NT2/D1 (cell line): ENCODE results near the gene ZNF41.

Source experiments
- SUZ12 ChIP-seq: IDR thresholded peaks from 2 replicates; pipeline ENCODE4 v1.6.1; 2011; ENCODE audit not compliant: insufficient read length, insufficient read depth; ENCODE audit errors: extremely low read depth
- YY1 ChIP-seq: IDR thresholded peaks from 2 replicates; pipeline ENCODE4 v1.6.1; 2011; ENCODE audit not compliant: insufficient read length, insufficient read depth
- ZNF274 ChIP-seq: IDR thresholded peaks from 2 replicates; pipeline ENCODE4 v1.6.1; 2011; ENCODE audit warnings: mild to moderate bottlenecking, low read depth, low read length

GRCh38 chrX:47458528-47458927 lies 24.5 kb downstream of the ZNF41 start:
- TF ChIP-seq ZNF274 (no peak), YY1 (no peak), SUZ12 (no peak)
